Endothelial cell of umbilical vein (primary cell): Measurements from ENCODE around the gene DNAJC11. TPM values are rescaled to one million over a fixed set of nuclear protein-coding genes. Genes with fewer than 3 reads are reported as not detected.

Source experiments
- BruUV-seq: library from RNA; stranded (reverse); fragments of 400-500 nt; replicated peaks from 2 replicates; lab custom pipeline; 2021; lab: Mats Ljungman, UMichigan
- CTCF ChIA-PET: fragments of 300-600, 350-600 bp; sonication (Branson Sonifier 250); formaldehyde crosslinking; loops from one replicate; lab custom pipeline; 2021; ENCODE audit warnings: antibody characterized with exemption, inconsistent platforms; lab: Charles Lee
- POLR2A ChIA-PET: fragments of 300-600, 350-600 bp; sonication (Branson Sonifier 250); formaldehyde crosslinking; loops from one replicate; lab custom pipeline; 2021; ENCODE audit warnings: antibody characterized with exemption, inconsistent platforms; lab: Charles Lee
- DNase-seq: peaks from one replicate; pipeline ENCODE4 v3.0.0-alpha.2; 2011; ENCODE audit warnings: low read depth, low spot score
- FAIRE-seq: peaks from 2 replicates; lab custom pipeline; 2011; peaks lifted over from hg19 to GRCh38; lab: Jason Lieb, UNC
- H2AFZ ChIP-seq: 2 replicates; pipeline ENCODE4 v1.6.0; 2012; ENCODE audit warnings: low read depth, low read length, control low read depth, inconsistent platforms
- H3K27ac ChIP-seq: 2 replicates; pipeline ENCODE4 v1.5.1; 2011; ENCODE audit warnings: low read depth, mild to moderate bottlenecking, control low read depth, low read length, moderate library complexity; ENCODE audit not compliant: insufficient read depth
- H3K27me3 ChIP-seq, 2 experiments: 2 replicates each; pipeline versions ENCODE4 v1.6.0 to v1.6.1; 2011; ENCODE audit warnings: low read length in 2 of 2, mixed read lengths in 1 of 2; ENCODE audit not compliant: control insufficient read depth in 2 of 2, insufficient read depth in 2 of 2
- H3K36me3 ChIP-seq, 2 experiments: 2 replicates in 1 of 2; 3 replicates in 1 of 2; pipeline ENCODE4 v1.5.1; 2011; ENCODE audit warnings: low read length in 2 of 2, mild to moderate bottlenecking in 1 of 2, moderate library complexity in 1 of 2; ENCODE audit not compliant: control insufficient read depth in 2 of 2, insufficient read depth in 2 of 2; ENCODE audit errors: extremely low read depth in 1 of 2
- H3K4me1 ChIP-seq: 3 replicates; pipeline ENCODE4 v1.5.1; 2011; ENCODE audit warnings: mild to moderate bottlenecking, low read length; ENCODE audit not compliant: control insufficient read depth, insufficient read depth; ENCODE audit errors: extremely low read depth
- H3K4me2 ChIP-seq: 2 replicates; pipeline ENCODE4 v1.6.1; 2011; ENCODE audit warnings: low read length, control low read depth, mixed read lengths; ENCODE audit not compliant: insufficient read depth
- H3K4me3 ChIP-seq, 3 experiments: fragments of 200-600 bp in 1 of 3; sonication (generic), shearing (Covaris generic) in 1 of 3; replicated peaks in 1 of 3; 2 replicates each; pipeline ENCODE4 v1.5.1; 2011 to 2016; ENCODE audit warnings: control low read depth in 3 of 3, low read length in 3 of 3, mild to moderate bottlenecking in 2 of 3, inconsistent platforms in 1 of 3, low read depth in 1 of 3, moderate library complexity in 1 of 3; ENCODE audit not compliant: insufficient read depth in 1 of 3
- H3K79me2 ChIP-seq: 2 replicates; pipeline ENCODE4 v1.6.0; 2012; ENCODE audit warnings: low read length, inconsistent platforms; ENCODE audit not compliant: control insufficient read depth, insufficient read depth
- H3K9ac ChIP-seq: replicated peaks from 2 replicates; pipeline ENCODE3; 2011; ENCODE audit warnings: low read length, control low read depth; ENCODE audit not compliant: insufficient read depth; ENCODE audit errors: extremely low read depth
- H3K9me1 ChIP-seq: replicated peaks from 3 replicates; pipeline ENCODE4 v1.6.0; 2011; ENCODE audit warnings: mild to moderate bottlenecking, low read length; ENCODE audit not compliant: control insufficient read depth, insufficient read depth; ENCODE audit errors: extremely low read depth
- H3K9me3 ChIP-seq: replicated peaks from 2 replicates; pipeline ENCODE4 v1.5.1; 2012; ENCODE audit warnings: low read length, inconsistent platforms; ENCODE audit not compliant: control insufficient read depth, insufficient read depth
- H4K20me1 ChIP-seq: replicated peaks from 2 replicates; pipeline ENCODE3; 2011; ENCODE audit warnings: mild to moderate bottlenecking, low read length; ENCODE audit not compliant: control insufficient read depth, insufficient read depth; ENCODE audit errors: extremely low read depth
- EZH2 ChIP-seq: IDR thresholded peaks from 2 replicates; pipeline ENCODE4 v1.6.1; 2012; ENCODE audit warnings: borderline replicate concordance, low read depth, mild to moderate bottlenecking, moderate library complexity, low read length, inconsistent platforms; ENCODE audit not compliant: severe bottlenecking
- FOS ChIP-seq: IDR thresholded peaks from 2 replicates; pipeline ENCODE4 v1.6.1; 2011; ENCODE audit warnings: mild to moderate bottlenecking, low read length, moderate library complexity, borderline replicate concordance; ENCODE audit not compliant: insufficient read depth
- GATA2 ChIP-seq: IDR thresholded peaks from 2 replicates; pipeline ENCODE4 v1.7.0; 2011; ENCODE audit warnings: low read depth, mild to moderate bottlenecking, moderate library complexity, mixed read lengths, low read length; ENCODE audit not compliant: insufficient read length, insufficient read depth
- JUN ChIP-seq: IDR thresholded peaks from 2 replicates; pipeline ENCODE4 v1.6.1; 2011; ENCODE audit warnings: borderline replicate concordance, low read depth; ENCODE audit not compliant: insufficient read length, insufficient read depth
- MYC ChIP-seq: IDR thresholded peaks from one replicate; pipeline ENCODE4 v1.6.1; 2011; ENCODE audit warnings: mild to moderate bottlenecking, low read depth, low read length
- POLR2A ChIP-seq: IDR thresholded peaks from 2 replicates; pipeline ENCODE4 v1.6.1; 2012; ENCODE audit warnings: low read depth, mild to moderate bottlenecking, control low read depth, low read length
- POLR2AphosphoS5 ChIP-seq: IDR thresholded peaks from 2 replicates; pipeline ENCODE4 v1.6.1; 2012; ENCODE audit warnings: low read depth, mild to moderate bottlenecking, control low read depth, low read length, moderate library complexity; ENCODE audit not compliant: insufficient read depth
- dilution Hi-C: fragments of 300-500 bp; cut with MboI; formaldehyde crosslinking; loops from one replicate; pipeline ENCODE4 v1.15.0; 2019; ENCODE audit warnings: low sequenced_read_pairs; ENCODE audit not compliant: extremely low pct_ligation_motif_present
- intact Hi-C: fragments of 100-400 bp; cut with micrococcal nuclease; formaldehyde crosslinking; loops from one replicate; pipeline ENCODE4 v1.10.0; 2022
- polyA plus RNA-seq, 4 experiments: library from polyadenylated mRNA; depleted of rRNA in 3 of 4; stranded (reverse) in 3 of 4; unstranded in 1 of 4; fragments of >200 nt; gene quantifications; 2 replicates each; pipeline versions ENCODE4 v1.2.1 to v1.2.3, GENCODE V29; 2011 to 2012; ENCODE audit warnings: missing spikeins in 1 of 4
- total RNA-seq: library from RNA; stranded (reverse); gene quantifications from 2 replicates; pipeline ENCODE4 v1.2.3, GENCODE V29; 2021
- TF ChIP-seq, protein P1 (sequence below), 2 donors: IDR thresholded peaks; 1 replicate in 1 of 2; 2 replicates in 1 of 2; pipeline ENCODE4 v1.5.1; 2011; ENCODE audit warnings: low read length in 2 of 2, mild to moderate bottlenecking in 2 of 2, moderate library complexity in 2 of 2, control low read depth in 1 of 2, inconsistent platforms in 1 of 2, low read depth in 1 of 2; ENCODE audit not compliant: insufficient read depth in 1 of 2; ENCODE audit errors: extremely low read depth in 1 of 2
- TF ChIP-seq, protein P2 (sequence below): IDR thresholded peaks from 2 replicates; pipeline ENCODE4 v1.6.1; 2011; ENCODE audit not compliant: insufficient read depth, insufficient read length

The DNAJC11 gene
- total and polyA plus RNA-seq, 2 donors (not counting 3 experiments of a cell fraction or from before 2014, with no cell fraction given), result 31.1 to 64.3 TPM

DNA sequence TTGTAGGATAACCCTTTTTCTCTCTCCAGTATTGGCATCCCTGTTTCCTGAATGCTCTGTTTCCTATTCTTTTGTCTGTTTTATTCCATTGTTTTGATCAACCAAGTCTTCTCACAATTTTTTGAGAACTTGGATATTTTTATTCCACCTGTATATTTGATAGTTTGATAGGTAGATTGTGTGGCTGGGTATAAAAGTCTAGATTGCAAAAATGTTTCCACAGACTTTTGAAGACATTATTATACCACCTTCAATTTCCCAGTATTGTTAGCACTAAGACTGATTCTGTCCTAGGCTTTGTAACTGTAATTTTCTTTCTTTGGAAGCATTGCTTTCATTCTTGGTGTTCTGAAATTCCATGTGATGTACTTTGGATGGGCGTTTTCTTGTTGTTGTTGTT, 9.6 kb upstream of the DNAJC11 start:
- BruUV-seq, result no TSS peak
- no peak for FAIRE-seq
- H4K20me1 ChIP-seq, result no peaks in the 10 kb centered on the region
- H3K4me3 ChIP-seq, result no peak overlapping the region
- no peaks in the 10 kb centered on the region for H3K9me3 ChIP-seq
- no peaks in the 10 kb centered on the region for H3K27me3 ChIP-seq
- DNase-seq, result no peak
- ChIA-PET POLR2A (no interaction called here), CTCF (interaction anchor here (1.5 kb wide), 1 partner anchor 10 kb away, joined by 5 read pairs; the partner anchor contains the start of gene DNAJC11)
- no peak overlapping the region for H2AFZ ChIP-seq
- TF ChIP-seq MYC, result no peak
- no peak for TF ChIP-seq FOS
- no peak for TF ChIP-seq POLR2AphosphoS5
- TF ChIP-seq, protein P1, sequence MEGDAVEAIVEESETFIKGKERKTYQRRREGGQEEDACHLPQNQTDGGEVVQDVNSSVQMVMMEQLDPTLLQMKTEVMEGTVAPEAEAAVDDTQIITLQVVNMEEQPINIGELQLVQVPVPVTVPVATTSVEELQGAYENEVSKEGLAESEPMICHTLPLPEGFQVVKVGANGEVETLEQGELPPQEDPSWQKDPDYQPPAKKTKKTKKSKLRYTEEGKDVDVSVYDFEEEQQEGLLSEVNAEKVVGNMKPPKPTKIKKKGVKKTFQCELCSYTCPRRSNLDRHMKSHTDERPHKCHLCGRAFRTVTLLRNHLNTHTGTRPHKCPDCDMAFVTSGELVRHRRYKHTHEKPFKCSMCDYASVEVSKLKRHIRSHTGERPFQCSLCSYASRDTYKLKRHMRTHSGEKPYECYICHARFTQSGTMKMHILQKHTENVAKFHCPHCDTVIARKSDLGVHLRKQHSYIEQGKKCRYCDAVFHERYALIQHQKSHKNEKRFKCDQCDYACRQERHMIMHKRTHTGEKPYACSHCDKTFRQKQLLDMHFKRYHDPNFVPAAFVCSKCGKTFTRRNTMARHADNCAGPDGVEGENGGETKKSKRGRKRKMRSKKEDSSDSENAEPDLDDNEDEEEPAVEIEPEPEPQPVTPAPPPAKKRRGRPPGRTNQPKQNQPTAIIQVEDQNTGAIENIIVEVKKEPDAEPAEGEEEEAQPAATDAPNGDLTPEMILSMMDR (IDR thresholded peaks at IDR 0.05; ENCODE audit: extremely low read depth in 1 of 2, insufficient read depth in 1 of 2, low read depth in 1 of 2, low read length in 2 of 2), result no peak
- TF ChIP-seq, protein P2, sequence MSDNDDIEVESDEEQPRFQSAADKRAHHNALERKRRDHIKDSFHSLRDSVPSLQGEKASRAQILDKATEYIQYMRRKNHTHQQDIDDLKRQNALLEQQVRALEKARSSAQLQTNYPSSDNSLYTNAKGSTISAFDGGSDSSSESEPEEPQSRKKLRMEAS, result no peak
- no peak for TF ChIP-seq EZH2
- TF ChIP-seq POLR2A, result no peak
- TF ChIP-seq GATA2, result no peak
- TF ChIP-seq JUN, result no peak
- H3K9me1 ChIP-seq, result no peaks in the 10 kb centered on the region
- H3K36me3 ChIP-seq, result no peaks in the 10 kb centered on the region
- intact Hi-C loops (no loop called here), dilution Hi-C loops (no loop called here)
- no peak overlapping the region for H3K4me2 ChIP-seq
- no peaks in the 10 kb centered on the region for H3K79me2 ChIP-seq
- H3K4me1 ChIP-seq, result no peaks in the 10 kb centered on the region
- H3K9ac ChIP-seq, result no peak overlapping the region
- no peak overlapping the region for H3K27ac ChIP-seq
